Prostate gland (tissue), 2 donors: ENCODE measurements around the gene ZNF763.

Experiments used
- CTCF ChIP-seq, 4 experiments: fragments of 200-600 bp in 2 of 4; fragments of 450-650 bp in 2 of 4; sonication (generic) in 2 of 4; IDR thresholded peaks; 1 replicate in 3 of 4; 2 replicates in 1 of 4; pipeline ENCODE4 v1.5.1; 2016 to 2019; ENCODE audit warnings: antibody characterized with exemption in 4 of 4, mild to moderate bottlenecking in 2 of 4, moderate library complexity in 2 of 4
- POLR2A ChIP-seq: fragments of 450-650 bp; IDR thresholded peaks from one replicate; pipeline ENCODE4 v1.6.1; 2016; ENCODE audit warnings: antibody characterized with exemption, mild to moderate bottlenecking

- TF ChIP-seq CTCF (IDR thresholded peaks at IDR 0.05) (no peak), POLR2A (no peak)
Observed at GRCh38 chr19:11948646-11949045, 16.2 kb upstream of the ZNF763 start.
